ENCODE data around the gene GSE1. TPM values are rescaled to one million over a fixed set of nuclear protein-coding genes. Genes with fewer than 3 reads are reported as not detected.

Gene GSE1
- total and polyA plus RNA-seq, 2 of the 13 experiments (the other 11 are each of a cell fraction or from before 2014, with no cell fraction given) = 16.1 to 31.2 TPM

- TF ChIP-seq ZNF605 (CRISPR knock-in tag; IDR thresholded peaks at IDR 0.05) = 0 out of 2 replicates have a peak, but pooled peaks have one; percentile 43
- 0 out of 2 replicates have a peak, but pooled peaks have one; percentile 33 for TF ChIP-seq SP2 (CRISPR knock-in tag; IDR thresholded peaks at IDR 0.05)
- no peak for TF ChIP-seq ZNF577 (CRISPR knock-in tag; IDR thresholded peaks at IDR 0.05; ENCODE audit: borderline replicate concordance, low read depth)
- no peak for TF ChIP-seq SIX1 (CRISPR knock-in tag; IDR thresholded peaks at IDR 0.05; ENCODE audit: borderline replicate concordance)
- TF ChIP-seq ZNF761 (CRISPR knock-in tag; conservative IDR thresholded peaks at IDR 0.05) = peak; percentile 56; the same call in 1 of the 2 replicates
- no peak for TF ChIP-seq ZFYVE20 (CRISPR knock-in tag; IDR thresholded peaks at IDR 0.05; ENCODE audit: borderline replicate concordance, low read depth)
- TF ChIP-seq ZNF572 (CRISPR knock-in tag; IDR thresholded peaks at IDR 0.05) = 0 out of 2 replicates have a peak, but pooled peaks have one; percentile 74
- TF ChIP-seq ZZZ3 (CRISPR knock-in tag; IDR thresholded peaks at IDR 0.05; ENCODE audit: borderline replicate concordance) = peak; percentile 66; the same call in 1 of the 2 replicates
- TF ChIP-seq NONO (IDR thresholded peaks at IDR 0.05) = no peak
- no peak for TF ChIP-seq NONO (CRISPR knock-in tag; conservative IDR thresholded peaks at IDR 0.05)
- peak; percentile 38; the same call in 1 of the 2 replicates for TF ChIP-seq KDM5A (IDR thresholded peaks at IDR 0.05; ENCODE audit: borderline replicate concordance, low read length)
- TF ChIP-seq MEIS2 (CRISPR knock-in tag; IDR thresholded peaks at IDR 0.05) = no peak
- TF ChIP-seq, protein P1, sequence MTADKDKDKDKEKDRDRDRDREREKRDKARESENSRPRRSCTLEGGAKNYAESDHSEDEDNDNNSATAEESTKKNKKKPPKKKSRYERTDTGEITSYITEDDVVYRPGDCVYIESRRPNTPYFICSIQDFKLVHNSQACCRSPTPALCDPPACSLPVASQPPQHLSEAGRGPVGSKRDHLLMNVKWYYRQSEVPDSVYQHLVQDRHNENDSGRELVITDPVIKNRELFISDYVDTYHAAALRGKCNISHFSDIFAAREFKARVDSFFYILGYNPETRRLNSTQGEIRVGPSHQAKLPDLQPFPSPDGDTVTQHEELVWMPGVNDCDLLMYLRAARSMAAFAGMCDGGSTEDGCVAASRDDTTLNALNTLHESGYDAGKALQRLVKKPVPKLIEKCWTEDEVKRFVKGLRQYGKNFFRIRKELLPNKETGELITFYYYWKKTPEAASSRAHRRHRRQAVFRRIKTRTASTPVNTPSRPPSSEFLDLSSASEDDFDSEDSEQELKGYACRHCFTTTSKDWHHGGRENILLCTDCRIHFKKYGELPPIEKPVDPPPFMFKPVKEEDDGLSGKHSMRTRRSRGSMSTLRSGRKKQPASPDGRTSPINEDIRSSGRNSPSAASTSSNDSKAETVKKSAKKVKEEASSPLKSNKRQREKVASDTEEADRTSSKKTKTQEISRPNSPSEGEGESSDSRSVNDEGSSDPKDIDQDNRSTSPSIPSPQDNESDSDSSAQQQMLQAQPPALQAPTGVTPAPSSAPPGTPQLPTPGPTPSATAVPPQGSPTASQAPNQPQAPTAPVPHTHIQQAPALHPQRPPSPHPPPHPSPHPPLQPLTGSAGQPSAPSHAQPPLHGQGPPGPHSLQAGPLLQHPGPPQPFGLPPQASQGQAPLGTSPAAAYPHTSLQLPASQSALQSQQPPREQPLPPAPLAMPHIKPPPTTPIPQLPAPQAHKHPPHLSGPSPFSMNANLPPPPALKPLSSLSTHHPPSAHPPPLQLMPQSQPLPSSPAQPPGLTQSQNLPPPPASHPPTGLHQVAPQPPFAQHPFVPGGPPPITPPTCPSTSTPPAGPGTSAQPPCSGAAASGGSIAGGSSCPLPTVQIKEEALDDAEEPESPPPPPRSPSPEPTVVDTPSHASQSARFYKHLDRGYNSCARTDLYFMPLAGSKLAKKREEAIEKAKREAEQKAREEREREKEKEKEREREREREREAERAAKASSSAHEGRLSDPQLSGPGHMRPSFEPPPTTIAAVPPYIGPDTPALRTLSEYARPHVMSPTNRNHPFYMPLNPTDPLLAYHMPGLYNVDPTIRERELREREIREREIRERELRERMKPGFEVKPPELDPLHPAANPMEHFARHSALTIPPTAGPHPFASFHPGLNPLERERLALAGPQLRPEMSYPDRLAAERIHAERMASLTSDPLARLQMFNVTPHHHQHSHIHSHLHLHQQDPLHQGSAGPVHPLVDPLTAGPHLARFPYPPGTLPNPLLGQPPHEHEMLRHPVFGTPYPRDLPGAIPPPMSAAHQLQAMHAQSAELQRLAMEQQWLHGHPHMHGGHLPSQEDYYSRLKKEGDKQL (CRISPR knock-in tag; IDR thresholded peaks at IDR 0.05; ENCODE audit: low read depth) = no peak
- TF ChIP-seq YEATS4 (CRISPR knock-in tag; IDR thresholded peaks at IDR 0.05; ENCODE audit: borderline replicate concordance) = peak; percentile 44; the same call in 1 of the 2 replicates
- TF ChIP-seq ZNF878 (CRISPR knock-in tag; IDR thresholded peaks at IDR 0.05) = 0 out of 2 replicates have a peak, but pooled peaks have one; percentile 25
- no peak for TF ChIP-seq CBX5 (CRISPR knock-in tag; IDR thresholded peaks at IDR 0.05; ENCODE audit: borderline replicate concordance)
- no peak for TF ChIP-seq KDM6A (CRISPR knock-in tag; IDR thresholded peaks at IDR 0.05; ENCODE audit: low read depth)
- peak; percentile 88 for TF ChIP-seq ZBTB3 (CRISPR knock-in tag; IDR thresholded peaks at IDR 0.05; ENCODE audit: borderline replicate concordance, low read depth)
- 0 out of 2 replicates have a peak, but pooled peaks have one; percentile 76 for TF ChIP-seq ZNF234 (CRISPR knock-in tag; conservative IDR thresholded peaks at IDR 0.05)
- 0 out of 2 replicates have a peak, but pooled peaks have one; percentile 40 for TF ChIP-seq MAFG (CRISPR knock-in tag; IDR thresholded peaks at IDR 0.05)
- 0 out of 2 replicates have a peak, but pooled peaks have one; percentile 42 for TF ChIP-seq ZNF709 (CRISPR knock-in tag; IDR thresholded peaks at IDR 0.05)
- TF ChIP-seq ZNF496 (CRISPR knock-in tag; IDR thresholded peaks at IDR 0.05; ENCODE audit: insufficient replicate concordance) = no peak
- peak; percentile 38 for TF ChIP-seq ZFP82 (CRISPR knock-in tag; IDR thresholded peaks at IDR 0.05; ENCODE audit: borderline replicate concordance)
- TF ChIP-seq KLF6 (CRISPR knock-in tag; IDR thresholded peaks at IDR 0.05) = no peak
- TF ChIP-seq NFKBIZ (CRISPR knock-in tag; IDR thresholded peaks at IDR 0.05) = no peak
These were observed 1.4 kb downstream of the GSE1 start (continued) for GRCh38 chr16:85614338-85615013.
